GM13976 (cell line): ENCODE measurements around the gene VPS37D.

Experiments used
- DNase-seq: peaks from one replicate; pipeline ENCODE4 v3.0.0; 2012; ENCODE audit warnings: low spot score
- CTCF ChIP-seq: IDR thresholded peaks from 2 replicates; pipeline ENCODE4 v1.5.1; 2012; ENCODE audit warnings: borderline replicate concordance, mild to moderate bottlenecking; ENCODE audit not compliant: insufficient read depth; ENCODE audit errors: extremely low read depth, missing control alignments, control extremely low read depth
- in situ Hi-C: fragments of 300-500 bp; cut with MboI; formaldehyde crosslinking; loops from one replicate; pipeline ENCODE4 v1.12.0; 2022; ENCODE audit warnings: low sequenced_read_pairs, mixed read lengths, inconsistent platforms; ENCODE audit not compliant: unreplicated experiment

The VPS37D gene

GRCh38 chr7:73680501-73680900 lies 12.9 kb downstream of the VPS37D start:
- in situ Hi-C loops, result no loop called here
- DNase-seq, result no peak
- TF ChIP-seq CTCF, result no peak

- in situ Hi-C loops, result no loop called here
- no peak for DNase-seq
- TF ChIP-seq CTCF, result no peak
These were observed 13.4 kb downstream of the VPS37D start for GRCh38 chr7:73681031-73681430.

- no peak for TF ChIP-seq CTCF
- DNase-seq, result no peak
- in situ Hi-C loops, result no loop called here
These were observed 15.1 kb downstream of the VPS37D start for GRCh38 chr7:73682745-73683055.

- no peak for TF ChIP-seq CTCF
- in situ Hi-C loops, result no loop called here
- DNase-seq, result peak; percentile 99
These were observed 15.6 kb downstream of the VPS37D start, which contains the start of the genes BUD23 and DNAJC30 for GRCh38 chr7:73683056-73683787. BUD23 (plus strand) TSS chr7:73683597; CDS start chr7:73683626, 29 bp downstream. DNAJC30 (minus strand) TSS chr7:73683453; CDS start chr7:73683423, 30 bp downstream.

GRCh38 chr7:73683788-73684693 lies 16.4 kb downstream of the VPS37D start:
- in situ Hi-C loops, result no loop called here
- TF ChIP-seq CTCF, result no peak
- DNase-seq, result no peak

GRCh38 chr7:73685311-73685710 lies 17.7 kb downstream of the VPS37D start:
- in situ Hi-C loops, result no loop called here
- no peak for DNase-seq
- TF ChIP-seq CTCF, result no peak
